GM18507 (cell line): ENCODE results near the gene GPC5.
"Not testable (repeated sequence)": the region's sequence is repeated elsewhere in the genome, so short reads cannot be mapped to it uniquely, and the experiment has no call there.

Source experiments
- DNase-seq: peaks from one replicate; pipeline ENCODE4 v3.0.0; 2011; ENCODE audit warnings: low read depth; ENCODE audit not compliant: insufficient read length; ENCODE audit errors: extremely low spot score
- FAIRE-seq: peaks from 2 replicates; lab custom pipeline; 2011; peaks lifted over from hg19 to GRCh38; lab: Jason Lieb, UNC

The GPC5 gene

GRCh38 chr13:92259046-92259445 is 860.6 kb downstream of the GPC5 start:
- FAIRE-seq = no peak
- DNase-seq = no peak

DNA sequence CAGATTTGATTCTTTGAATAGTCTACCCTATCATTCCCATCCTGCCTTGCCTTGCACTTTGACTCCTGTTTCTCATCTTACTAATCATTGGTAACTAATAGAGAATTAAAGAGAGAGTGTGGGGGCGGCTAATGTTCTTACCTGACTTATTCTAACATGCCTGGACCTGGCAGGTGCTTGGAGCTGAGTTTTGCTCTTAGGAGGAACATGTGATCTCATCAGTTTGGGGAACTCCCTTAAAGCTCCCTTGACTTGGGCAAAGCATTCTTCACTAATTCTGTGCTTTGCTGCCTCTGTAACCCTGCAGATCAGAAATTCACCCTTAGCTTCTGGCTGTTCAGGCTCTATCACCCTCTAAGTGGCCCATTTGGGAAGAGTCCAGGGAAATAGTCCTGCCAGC is 861.1 kb downstream of the GPC5 start:
- DNase-seq (no peak), FAIRE-seq (no peak)

- DNase-seq = no peak
Observed at GRCh38 chr13:92260363-92260762, 861.9 kb downstream of the GPC5 start.

DNA sequence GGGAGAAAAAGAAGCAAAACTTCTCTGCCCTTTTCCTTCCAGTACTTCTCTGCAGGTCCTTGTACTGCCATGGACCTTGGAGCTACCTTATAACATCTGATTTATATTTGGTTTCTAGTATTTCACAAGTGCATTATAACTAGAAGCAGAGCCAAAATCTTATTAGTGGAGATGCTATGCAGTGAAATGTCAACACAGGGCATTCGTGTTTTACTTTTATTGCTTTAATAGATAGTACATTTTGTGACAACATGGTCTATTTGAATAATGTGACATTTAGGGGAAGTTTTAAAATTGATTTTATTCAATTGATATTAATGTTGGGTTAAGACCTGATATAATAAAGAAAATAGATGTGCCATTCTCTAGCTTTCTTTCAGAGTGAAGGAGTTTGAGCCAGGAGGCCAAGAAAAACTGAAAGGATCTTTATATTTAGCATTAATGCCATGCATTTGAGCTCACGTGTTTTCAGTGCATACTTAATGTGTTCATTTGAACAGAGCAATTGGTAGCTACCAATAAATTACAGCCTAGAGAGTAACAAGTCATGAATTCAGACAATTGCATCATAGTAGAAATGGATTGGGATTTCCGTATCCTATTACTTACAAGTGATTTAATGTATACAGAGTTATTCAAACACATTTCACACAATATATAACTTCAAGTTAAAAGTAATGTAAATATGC is 863.8 kb downstream of the GPC5 start:
- FAIRE-seq (no peak), DNase-seq (no peak)

More at GRCh38 chr13:92260363-92260762, 861.9 kb downstream of the GPC5 start:
- no peak for FAIRE-seq

GRCh38 chr13:92265408-92265807 is 867.0 kb downstream of the GPC5 start:
- FAIRE-seq (no peak), DNase-seq (no peak)

- FAIRE-seq (no peak), DNase-seq (no peak)
Observed at GRCh38 chr13:92270990-92271389, 872.6 kb downstream of the GPC5 start.

GRCh38 chr13:92272177-92272576 is 873.8 kb downstream of the GPC5 start:
- DNase-seq = no peak
- no peak for FAIRE-seq

- not testable (repeated sequence) for DNase-seq, FAIRE-seq
Observed at GRCh38 chr13:92280986-92281385, 882.6 kb downstream of the GPC5 start.

DNA sequence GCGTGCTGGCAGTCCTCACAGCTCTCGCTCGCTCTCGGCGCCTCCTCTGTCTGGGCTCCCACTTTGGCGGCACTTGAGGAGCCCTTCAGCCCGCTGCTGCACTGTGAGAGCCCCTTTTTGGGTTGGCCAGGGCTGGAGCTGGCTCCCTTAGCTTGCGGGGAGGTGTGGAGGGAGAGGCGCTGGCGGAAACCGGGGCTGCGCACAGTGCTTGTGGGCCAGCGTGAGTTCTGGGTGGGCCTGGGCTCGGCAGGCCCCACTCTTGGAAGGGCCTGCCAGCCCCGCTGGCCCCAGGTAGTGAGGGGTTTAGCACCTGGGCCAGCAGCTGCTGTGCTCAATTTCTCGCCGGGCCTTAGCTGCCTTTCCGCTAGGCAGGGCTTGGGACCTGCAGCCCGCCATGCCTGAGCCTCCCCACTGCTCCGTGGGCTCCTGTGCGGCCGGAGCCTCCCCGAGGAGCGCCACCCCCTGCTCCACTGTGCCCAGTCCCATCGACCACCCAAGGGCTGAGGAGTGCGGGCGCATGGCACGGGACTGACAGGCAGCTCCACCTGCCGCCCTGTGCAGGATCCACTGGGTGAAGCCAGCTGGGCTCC is 892.4 kb downstream of the GPC5 start:
- DNase-seq, FAIRE-seq: not testable (repeated sequence)

DNA sequence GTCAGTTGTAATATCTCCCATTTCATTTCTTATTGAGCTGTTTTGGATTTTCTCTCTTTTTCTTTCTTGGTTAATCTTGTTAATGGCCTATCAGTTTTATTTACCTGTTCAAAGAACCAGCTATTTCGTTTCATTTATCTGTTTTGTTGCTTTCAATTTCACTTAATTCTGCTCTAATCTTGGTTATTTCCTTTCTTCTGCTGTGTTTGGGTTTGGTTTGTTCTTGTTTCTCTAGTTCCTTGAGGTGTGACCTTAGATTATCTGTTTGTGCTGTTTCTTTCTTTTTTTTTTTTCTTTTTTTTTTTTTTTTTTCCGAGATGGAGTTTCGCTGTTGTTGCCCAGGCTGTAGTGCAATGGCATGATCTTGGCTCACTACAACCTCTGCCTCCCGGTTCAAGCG is 896.1 kb downstream of the GPC5 start:
- FAIRE-seq = not testable (repeated sequence)

GRCh38 chr13:92296154-92296671 is 897.8 kb downstream of the GPC5 start:
- FAIRE-seq, DNase-seq: not testable (repeated sequence)

More for the DNA sequence above, 896.1 kb downstream of the GPC5 start:
- DNase-seq = not testable (repeated sequence)

- DNase-seq (no peak), FAIRE-seq (no peak)
Observed at GRCh38 chr13:92297971-92298942, 899.8 kb downstream of the GPC5 start.

DNA sequence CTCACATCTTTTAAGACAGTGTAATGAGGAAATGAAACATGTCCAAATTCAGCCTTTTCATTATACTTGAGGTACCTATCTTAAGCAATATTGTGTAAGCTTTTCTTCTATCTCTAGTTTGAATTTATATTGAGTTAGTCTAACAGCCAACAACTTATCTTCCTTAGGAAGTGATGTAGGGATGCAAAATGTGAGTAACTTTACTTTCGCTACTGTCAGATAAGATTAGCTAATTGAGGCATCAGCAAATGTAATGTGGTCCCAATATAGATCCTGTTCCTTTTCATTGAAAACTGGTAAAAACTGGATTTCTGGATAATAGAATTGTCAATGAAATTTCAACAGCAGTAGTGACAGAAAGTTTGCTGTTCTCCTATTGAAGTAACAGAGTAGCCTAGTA is 902.2 kb downstream of the GPC5 start:
- no peak for FAIRE-seq
- DNase-seq = no peak

GRCh38 chr13:92303428-92303827 is 905.0 kb downstream of the GPC5 start:
- FAIRE-seq (no peak), DNase-seq (no peak)

DNA sequence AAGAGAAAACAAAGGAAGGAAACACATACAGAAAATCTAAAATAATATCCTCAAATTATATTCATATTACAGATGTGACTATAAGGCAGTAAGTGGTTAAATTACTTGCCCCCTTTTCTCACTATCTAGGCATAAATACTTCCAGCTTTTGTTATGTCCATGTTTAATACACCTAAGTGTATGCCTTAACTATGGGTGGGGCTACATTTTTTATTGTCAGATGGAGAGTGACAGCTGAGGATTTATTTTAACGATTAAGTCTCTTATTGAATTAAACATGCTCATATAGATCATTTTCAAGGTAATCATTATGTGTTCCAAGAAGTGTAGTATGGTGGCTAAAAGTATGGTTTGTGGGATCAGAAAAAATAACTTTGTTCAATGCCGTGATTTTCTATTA is 909.3 kb downstream of the GPC5 start:
- DNase-seq (no peak), FAIRE-seq (no peak)

DNA sequence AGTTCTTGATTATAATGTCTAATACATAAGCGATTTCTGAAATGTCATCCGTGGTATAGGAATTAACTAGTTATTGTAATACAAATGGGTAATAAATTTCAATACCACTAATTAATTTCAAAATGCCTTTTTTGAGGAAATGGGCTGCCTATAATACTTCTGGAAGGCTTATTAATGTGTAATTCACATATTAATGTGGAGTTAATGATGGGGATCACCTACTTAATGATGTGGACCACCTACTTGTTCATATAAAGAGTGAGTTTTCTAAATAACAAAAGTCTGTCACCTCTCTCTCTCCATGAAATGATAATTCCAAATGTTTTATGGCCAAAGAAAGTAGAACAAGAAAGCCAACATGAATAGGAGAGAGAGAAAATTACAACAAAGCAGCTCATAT is 914.4 kb downstream of the GPC5 start:
- FAIRE-seq (no peak), DNase-seq (no peak)

GRCh38 chr13:92313382-92313781 is 915.0 kb downstream of the GPC5 start:
- DNase-seq (no peak), FAIRE-seq (no peak)

GRCh38 chr13:92315265-92315664 is 916.8 kb downstream of the GPC5 start:
- FAIRE-seq (no peak), DNase-seq (no peak)

- no peak for FAIRE-seq
- DNase-seq = no peak
Observed at GRCh38 chr13:92316030-92316429, 917.6 kb downstream of the GPC5 start.

GRCh38 chr13:92317066-92317465 is 918.6 kb downstream of the GPC5 start:
- no peak for DNase-seq
- no peak for FAIRE-seq
